Measurements from ENCODE around the gene ZNF682. TPM values are rescaled to one million over a fixed set of nuclear protein-coding genes. Genes with fewer than 3 reads are reported as not detected.
A peak's percentile ranks its signal among the peaks of the same experiment; 100 is the strongest.

The ZNF682 gene
- total and polyA plus RNA-seq, 2 of the 13 experiments (the other 11 are each of a cell fraction or from before 2014, with no cell fraction given): 2.0 to 7.2 TPM

DNA sequence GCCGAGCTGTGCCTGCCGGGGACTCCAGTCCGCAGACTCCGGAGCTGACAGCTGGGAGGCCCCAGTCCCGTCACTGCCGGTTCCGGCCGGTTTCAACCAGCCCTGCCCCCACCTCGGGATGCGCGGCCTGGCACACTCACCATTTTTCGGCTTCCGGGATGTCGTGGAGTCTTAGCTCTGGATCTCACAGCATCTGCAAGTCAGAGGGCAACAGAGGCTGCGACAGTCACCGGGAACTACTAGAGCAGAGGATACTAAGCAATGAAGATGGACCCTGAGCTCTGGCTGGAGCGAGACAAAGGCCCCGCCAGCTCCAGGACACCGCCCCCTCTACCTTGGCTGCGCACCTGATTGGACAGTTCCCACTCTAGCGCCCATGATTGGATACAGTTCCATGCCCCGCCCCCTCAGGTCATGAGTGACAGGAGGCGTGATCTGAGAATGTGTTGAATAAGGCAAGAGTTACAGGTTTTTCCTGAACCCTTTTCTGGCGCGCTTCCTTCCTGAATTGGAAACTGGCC lies at the start of gene ZNF682 (continued):
- TF ChIP-seq MYC (CRISPR knock-in tag; IDR thresholded peaks at IDR 0.05; ENCODE audit: borderline replicate concordance) (0 out of 2 replicates have a peak, but pooled peaks have one; percentile 33), NFE2 (CRISPR knock-in tag; IDR thresholded peaks at IDR 0.05) (no peak), ONECUT2 (CRISPR knock-in tag; IDR thresholded peaks at IDR 0.05) (no peak), NFE2L2 (IDR thresholded peaks at IDR 0.05; ENCODE audit: low read length) (no peak), CCAR2 (optimal IDR thresholded peaks at IDR 0.05; ENCODE audit: low read depth, low read length) (no peak), ZNF569 (CRISPR knock-in tag; IDR thresholded peaks at IDR 0.05; ENCODE audit: borderline replicate concordance) (no peak), HNF4A (CRISPR knock-in tag; IDR thresholded peaks at IDR 0.05) (peak; percentile 41; the same call in 1 of the 2 replicates), NR2F6 (IDR thresholded peaks at IDR 0.05) (no peak), NR2F6 (CRISPR knock-in tag; IDR thresholded peaks at IDR 0.05) (no peak), ZNF772 (CRISPR knock-in tag; IDR thresholded peaks at IDR 0.05) (no peak), CEBPG (CRISPR knock-in tag; IDR thresholded peaks at IDR 0.05) (no peak), ZSCAN25 (CRISPR knock-in tag; IDR thresholded peaks at IDR 0.05) (no peak), ZKSCAN5 (CRISPR knock-in tag; IDR thresholded peaks at IDR 0.05) (no peak)
- TF ChIP-seq, protein P1, sequence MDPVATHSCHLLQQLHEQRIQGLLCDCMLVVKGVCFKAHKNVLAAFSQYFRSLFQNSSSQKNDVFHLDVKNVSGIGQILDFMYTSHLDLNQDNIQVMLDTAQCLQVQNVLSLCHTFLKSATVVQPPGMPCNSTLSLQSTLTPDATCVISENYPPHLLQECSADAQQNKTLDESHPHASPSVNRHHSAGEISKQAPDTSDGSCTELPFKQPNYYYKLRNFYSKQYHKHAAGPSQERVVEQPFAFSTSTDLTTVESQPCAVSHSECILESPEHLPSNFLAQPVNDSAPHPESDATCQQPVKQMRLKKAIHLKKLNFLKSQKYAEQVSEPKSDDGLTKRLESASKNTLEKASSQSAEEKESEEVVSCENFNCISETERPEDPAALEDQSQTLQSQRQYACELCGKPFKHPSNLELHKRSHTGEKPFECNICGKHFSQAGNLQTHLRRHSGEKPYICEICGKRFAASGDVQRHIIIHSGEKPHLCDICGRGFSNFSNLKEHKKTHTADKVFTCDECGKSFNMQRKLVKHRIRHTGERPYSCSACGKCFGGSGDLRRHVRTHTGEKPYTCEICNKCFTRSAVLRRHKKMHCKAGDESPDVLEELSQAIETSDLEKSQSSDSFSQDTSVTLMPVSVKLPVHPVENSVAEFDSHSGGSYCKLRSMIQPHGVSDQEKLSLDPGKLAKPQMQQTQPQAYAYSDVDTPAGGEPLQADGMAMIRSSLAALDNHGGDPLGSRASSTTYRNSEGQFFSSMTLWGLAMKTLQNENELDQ (CRISPR knock-in tag; IDR thresholded peaks at IDR 0.05; ENCODE audit: borderline replicate concordance): no peak
- TF ChIP-seq, protein P2, sequence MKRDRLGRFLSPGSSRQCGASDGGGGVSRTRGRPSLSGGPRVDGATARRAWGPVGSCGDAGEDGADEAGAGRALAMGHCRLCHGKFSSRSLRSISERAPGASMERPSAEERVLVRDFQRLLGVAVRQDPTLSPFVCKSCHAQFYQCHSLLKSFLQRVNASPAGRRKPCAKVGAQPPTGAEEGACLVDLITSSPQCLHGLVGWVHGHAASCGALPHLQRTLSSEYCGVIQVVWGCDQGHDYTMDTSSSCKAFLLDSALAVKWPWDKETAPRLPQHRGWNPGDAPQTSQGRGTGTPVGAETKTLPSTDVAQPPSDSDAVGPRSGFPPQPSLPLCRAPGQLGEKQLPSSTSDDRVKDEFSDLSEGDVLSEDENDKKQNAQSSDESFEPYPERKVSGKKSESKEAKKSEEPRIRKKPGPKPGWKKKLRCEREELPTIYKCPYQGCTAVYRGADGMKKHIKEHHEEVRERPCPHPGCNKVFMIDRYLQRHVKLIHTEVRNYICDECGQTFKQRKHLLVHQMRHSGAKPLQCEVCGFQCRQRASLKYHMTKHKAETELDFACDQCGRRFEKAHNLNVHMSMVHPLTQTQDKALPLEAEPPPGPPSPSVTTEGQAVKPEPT (CRISPR knock-in tag; IDR thresholded peaks at IDR 0.05; ENCODE audit: low read depth): no peak
- TF ChIP-seq, protein P3, sequence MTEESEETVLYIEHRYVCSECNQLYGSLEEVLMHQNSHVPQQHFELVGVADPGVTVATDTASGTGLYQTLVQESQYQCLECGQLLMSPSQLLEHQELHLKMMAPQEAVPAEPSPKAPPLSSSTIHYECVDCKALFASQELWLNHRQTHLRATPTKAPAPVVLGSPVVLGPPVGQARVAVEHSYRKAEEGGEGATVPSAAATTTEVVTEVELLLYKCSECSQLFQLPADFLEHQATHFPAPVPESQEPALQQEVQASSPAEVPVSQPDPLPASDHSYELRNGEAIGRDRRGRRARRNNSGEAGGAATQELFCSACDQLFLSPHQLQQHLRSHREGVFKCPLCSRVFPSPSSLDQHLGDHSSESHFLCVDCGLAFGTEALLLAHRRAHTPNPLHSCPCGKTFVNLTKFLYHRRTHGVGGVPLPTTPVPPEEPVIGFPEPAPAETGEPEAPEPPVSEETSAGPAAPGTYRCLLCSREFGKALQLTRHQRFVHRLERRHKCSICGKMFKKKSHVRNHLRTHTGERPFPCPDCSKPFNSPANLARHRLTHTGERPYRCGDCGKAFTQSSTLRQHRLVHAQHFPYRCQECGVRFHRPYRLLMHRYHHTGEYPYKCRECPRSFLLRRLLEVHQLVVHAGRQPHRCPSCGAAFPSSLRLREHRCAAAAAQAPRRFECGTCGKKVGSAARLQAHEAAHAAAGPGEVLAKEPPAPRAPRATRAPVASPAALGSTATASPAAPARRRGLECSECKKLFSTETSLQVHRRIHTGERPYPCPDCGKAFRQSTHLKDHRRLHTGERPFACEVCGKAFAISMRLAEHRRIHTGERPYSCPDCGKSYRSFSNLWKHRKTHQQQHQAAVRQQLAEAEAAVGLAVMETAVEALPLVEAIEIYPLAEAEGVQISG (CRISPR knock-in tag; IDR thresholded peaks at IDR 0.05): peak; percentile 61

Data from HepG2 (cell line).